GM12874 (cell line): Measurements from ENCODE around the gene CRY2.

ENCODE experiments used
- CTCF ChIP-seq: IDR thresholded peaks from 2 replicates; pipeline ENCODE4 v1.5.1; 2011; ENCODE audit warnings: low read depth, mild to moderate bottlenecking, control low read depth, low read length, moderate library complexity; ENCODE audit not compliant: insufficient read depth

The CRY2 gene

GRCh38 chr11:45894555-45895247 is 47.4 kb downstream of the CRY2 start:
- no peak for TF ChIP-seq CTCF

DNA sequence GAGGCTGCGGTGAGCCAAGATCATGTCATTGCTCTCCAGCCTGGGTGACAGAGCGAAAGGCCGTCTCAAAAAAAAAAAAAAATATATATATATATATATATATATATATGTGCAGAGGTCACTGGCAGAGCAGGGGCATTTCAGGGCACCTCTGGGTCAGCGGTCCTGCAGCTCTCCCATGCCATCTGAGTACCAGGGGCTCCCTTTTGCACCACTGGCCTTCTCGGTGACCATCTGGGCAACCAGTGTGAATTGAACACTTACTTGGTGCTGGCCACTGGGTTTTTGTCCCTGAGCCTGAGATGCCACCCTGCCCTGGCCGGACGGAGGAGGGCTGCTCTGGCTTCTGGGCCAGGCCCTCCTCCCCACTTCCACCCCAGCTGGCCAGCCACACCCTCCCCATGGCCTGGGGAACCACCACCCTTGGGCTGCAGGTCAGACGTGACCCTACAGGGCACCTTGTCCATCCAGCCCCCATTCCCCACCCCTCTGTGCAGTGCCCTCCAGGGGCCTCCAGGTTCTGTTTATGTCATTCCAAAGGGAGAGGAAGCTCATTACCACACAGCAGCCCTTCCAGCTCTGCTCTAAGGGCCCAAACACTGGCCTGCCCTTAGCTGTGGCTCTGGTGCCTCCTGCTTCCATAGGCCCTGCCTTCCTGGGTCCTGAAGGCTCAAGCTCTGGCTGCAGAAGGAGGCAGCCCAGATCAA is 48.4 kb downstream of the CRY2 start:
- no peak for TF ChIP-seq CTCF

GRCh38 chr11:45896422-45896984 is 49.2 kb downstream of the CRY2 start:
- TF ChIP-seq CTCF = no peak

DNA sequence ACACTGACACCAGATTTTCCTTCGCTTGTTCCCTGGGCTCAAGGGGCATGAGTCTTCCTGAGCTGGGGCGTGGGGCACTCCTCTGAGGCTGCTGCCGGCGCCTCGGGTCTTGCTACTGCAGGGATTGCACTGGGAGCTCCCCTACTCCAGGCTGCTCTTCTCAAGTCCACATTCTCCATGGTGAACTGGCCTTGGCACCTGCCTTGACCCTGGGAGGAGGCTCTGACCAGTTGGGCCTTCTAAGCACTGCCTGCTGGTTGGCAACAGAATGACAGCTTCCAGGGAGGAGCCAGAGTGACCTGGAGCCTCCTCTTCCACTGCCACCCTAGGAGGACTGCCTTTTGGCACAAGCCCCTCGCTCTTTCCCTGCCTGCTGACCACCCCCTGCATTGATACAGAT is 50.3 kb downstream of the CRY2 start:
- TF ChIP-seq CTCF = no peak

GRCh38 chr11:45899086-45899447 is 51.8 kb downstream of the CRY2 start:
- TF ChIP-seq CTCF = no peak

DNA sequence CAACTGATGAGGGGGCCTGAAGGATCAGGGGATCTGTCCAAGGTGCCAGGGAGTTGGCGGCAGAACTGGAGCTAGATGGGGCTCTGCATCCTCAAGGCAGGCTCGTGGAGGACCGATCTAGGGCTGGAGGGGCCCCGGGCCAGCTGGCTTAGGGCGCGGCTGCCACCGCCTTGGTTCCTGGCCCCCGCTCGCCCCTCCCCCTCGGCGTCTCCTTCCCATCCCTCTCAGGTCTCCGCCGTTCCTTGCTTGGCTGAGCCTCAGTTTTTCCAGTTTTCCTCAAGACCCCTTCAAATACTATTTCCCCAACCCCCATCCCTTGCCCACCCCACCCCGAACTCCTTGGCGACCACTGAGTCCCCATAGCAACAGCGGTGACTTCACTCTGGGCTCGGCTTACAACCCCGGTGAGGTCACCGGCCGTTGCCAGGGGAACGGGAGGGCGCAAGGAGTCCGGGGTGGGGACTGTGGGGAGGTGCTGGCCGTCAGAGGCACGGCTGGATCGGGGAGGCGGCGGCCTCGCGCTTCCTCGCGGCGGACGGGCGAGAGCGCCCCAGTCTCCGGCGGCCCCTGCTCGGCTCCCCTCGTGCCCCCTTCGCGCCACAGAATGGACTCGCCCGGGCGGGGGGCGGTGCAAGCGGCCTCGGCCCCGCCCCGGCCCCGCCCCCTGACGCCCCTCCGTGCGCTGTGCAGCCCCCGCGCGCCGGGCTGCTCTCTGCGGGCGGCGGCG is 52.3 kb downstream of the CRY2 start:
- TF ChIP-seq CTCF = no peak
